HFF-Myc (cell line): Measurements from ENCODE around the gene ARHGEF10L.

Experiments used
- DNase-seq: peaks from one replicate; pipeline ENCODE4 v3.0.0-alpha.2; 2011; ENCODE audit warnings: low read depth; ENCODE audit errors: extremely low read depth
- H3K4me3 ChIP-seq: replicated peaks from 2 replicates; pipeline ENCODE4 v1.5.1; 2011; ENCODE audit warnings: low read depth, mild to moderate bottlenecking, control low read depth, low read length
- CTCF ChIP-seq: IDR thresholded peaks from 2 replicates; pipeline ENCODE4 v1.5.1; 2012; ENCODE audit warnings: mild to moderate bottlenecking, low read depth, low read length, control low read depth; ENCODE audit errors: missing control alignments

The ARHGEF10L gene

DNA sequence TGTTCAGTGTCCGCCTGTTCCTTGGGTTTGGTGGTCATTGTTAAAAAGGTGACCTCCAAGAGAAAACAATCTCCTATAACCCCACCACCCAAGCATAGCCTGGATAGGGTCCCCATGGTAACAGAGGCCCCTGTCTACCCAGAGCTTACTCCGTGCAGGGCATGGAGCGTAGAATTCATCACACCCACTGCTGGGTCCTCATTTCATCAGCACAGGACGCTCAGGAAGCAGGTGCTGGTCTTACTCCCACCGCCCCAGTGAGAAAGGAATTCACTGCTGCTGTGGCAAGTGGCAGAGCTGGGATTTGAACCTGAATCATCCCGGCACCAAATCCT is 37.0 kb downstream of the ARHGEF10L start:
- no peak for TF ChIP-seq CTCF
- no peak overlapping the region for H3K4me3 ChIP-seq
- DNase-seq, result no peak

DNA sequence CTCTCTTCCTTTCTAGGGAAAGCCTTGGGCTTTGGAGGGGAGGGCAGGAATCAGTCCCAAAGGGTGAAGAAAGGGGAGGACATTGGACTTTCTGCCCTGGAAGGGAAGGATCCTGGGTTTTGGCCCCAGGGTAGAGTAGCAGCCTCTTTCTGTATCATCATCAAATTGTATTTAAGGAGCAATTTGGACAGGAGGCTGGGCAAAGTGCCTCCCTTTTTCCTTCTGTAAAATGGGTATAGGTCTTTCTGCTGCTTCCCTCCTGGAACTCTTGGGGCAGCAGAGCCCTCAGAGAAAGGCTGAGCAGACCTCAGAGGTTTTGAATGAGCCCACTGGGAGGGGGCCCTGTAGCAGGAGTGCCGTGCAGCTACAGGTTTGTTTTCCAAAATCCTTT is 38.4 kb downstream of the ARHGEF10L start:
- no peak for TF ChIP-seq CTCF
- no peak for DNase-seq

DNA sequence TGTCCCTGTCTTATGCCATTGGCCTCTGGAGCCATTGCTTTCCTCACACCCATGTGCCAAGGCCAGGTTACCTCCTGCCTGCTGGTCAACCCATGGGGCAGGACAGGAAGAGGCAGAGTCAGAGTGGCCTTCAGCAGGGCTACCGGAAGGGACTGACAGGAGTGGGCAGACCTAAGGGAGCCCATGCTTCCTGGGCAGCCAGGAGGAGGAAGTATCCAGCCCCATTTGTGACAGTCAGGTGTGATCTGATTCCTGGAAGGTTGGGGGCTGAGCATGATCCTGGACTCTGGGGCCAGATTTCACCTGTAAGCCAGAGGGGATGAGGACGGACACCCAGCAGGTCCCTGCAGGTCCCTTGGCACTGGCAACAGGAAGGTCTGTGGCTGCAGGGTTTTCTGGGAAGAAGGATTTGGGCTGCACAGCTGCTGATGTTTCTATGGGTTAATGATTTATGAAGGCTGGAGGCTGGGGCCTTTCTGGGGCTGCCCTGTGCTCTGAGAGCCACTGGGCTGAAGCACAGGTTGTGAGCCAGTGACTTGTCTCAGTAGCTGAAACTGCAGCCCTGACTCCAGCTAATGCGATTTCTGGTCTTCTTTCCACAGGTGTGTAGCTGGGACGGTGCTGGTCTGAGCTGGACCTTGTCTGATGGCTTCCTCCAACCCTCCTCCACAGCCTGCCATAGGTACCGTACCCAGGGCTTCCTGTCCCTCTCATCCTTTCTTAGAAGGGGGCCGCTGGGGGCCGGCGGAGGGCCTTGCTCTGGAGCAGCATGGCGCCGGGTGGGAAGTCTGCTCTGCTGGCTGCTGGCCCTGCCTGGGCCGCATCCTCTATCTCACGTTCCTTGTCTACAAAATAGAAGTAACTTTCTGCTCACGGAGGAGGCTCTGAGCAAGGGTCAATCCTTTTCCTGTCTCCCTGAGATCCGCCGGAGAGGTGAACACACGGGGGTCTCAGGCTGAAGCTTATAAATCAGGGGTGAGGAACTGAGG is 40.7 kb downstream of the ARHGEF10L start:
- DNase-seq, result no peak
- no peak overlapping the region for H3K4me3 ChIP-seq
- TF ChIP-seq CTCF, result no peak

More for the DNA sequence above, 38.4 kb downstream of the ARHGEF10L start:
- no peak overlapping the region for H3K4me3 ChIP-seq

DNA sequence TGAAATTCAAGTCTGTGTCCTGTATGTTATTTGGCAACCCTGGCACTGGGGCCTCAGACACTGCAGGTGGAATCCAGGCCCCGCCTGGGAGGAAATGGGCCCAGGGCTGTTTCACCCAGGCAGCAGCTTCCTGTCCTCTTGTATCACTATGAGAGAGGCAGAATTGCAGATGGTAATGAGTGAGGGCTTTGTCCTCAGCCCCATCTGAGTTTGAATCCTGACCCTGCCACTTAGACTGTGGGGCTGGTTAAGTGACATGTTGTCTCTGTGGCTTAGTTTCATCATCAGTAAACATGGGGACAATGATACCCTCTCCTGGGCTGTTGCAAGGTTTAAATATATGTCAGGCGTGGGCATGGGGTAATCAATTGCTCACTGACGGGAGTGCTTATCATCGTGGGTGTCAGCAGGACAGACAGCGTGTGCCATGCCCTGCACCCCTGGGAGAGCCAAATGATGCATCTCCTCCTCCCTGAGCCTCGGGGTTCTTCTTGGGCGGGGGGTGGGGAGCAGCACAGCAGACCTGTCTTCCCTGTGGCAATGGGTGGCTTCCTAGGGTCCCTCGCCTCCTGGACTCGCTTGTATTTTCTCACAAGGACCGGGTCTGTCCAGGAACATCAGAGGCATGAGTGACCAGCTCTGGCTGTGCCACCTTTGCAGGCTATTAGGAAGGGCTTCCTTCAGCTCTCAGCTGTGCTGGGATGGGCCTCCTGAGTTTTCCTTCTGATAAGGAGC is 42.1 kb downstream of the ARHGEF10L start:
- no peak for TF ChIP-seq CTCF
- DNase-seq, result no peak
- H3K4me3 ChIP-seq, result no peak overlapping the region

- TF ChIP-seq CTCF, result no peak
- H3K4me3 ChIP-seq, result no peak overlapping the region
- no peak for DNase-seq
These were observed 42.8 kb downstream of the ARHGEF10L start for GRCh38 chr1:17582124-17582774.

DNA sequence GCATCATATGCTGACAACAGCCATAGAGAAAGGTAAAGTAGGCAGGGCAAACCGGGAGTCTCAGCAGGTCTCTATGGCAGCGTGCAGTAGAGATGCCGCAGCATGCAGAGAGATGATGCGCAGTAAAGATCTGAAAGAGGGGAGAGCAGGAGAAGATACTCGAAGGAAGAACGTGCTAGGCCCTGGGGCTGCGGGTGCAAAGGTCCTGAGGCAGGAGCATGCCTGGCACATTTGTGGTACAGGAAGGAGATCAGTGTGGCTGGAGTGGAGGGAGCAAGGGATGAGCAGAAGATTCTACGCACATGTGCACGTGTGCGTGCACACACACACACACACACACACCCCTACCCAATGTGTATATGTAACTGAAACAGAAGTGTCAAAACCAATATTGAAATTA is 45.0 kb downstream of the ARHGEF10L start:
- DNase-seq, result no peak
- no peak for TF ChIP-seq CTCF
- H3K4me3 ChIP-seq, result no peak overlapping the region
